CD4-positive, CD25-positive, alpha-beta regulatory T cell (primary cell): ENCODE data around the gene SENP7. TPM values are rescaled to one million over a fixed set of nuclear protein-coding genes. Genes with fewer than 3 reads are reported as not detected.

Experiments
- ATAC-seq, 2 donors: fragments of 150-1000 bp; cut with Tn5 transposase; one replicate each; pipeline ENCODE4 v1.10.0; 2021; ENCODE audit warnings: low read depth in 2 of 2, moderate number of reproducible peaks in 2 of 2, moderate library complexity in 1 of 2
- DNase-seq, 3 donors: peaks; one replicate each; pipeline versions ENCODE4 v3.0.0 to v3.0.0-alpha.2; 2012 to 2022; ENCODE audit warnings: mixed read lengths in 1 of 3
- H3K27ac ChIP-seq: one replicate; pipeline ENCODE4 v1.7.0; 2013; ENCODE audit warnings: mild to moderate bottlenecking, low read length; ENCODE audit not compliant: insufficient read depth, poor library complexity, severe bottlenecking
- H3K27me3 ChIP-seq: one replicate; pipeline ENCODE4 v1.7.0; 2013; ENCODE audit warnings: low read length; ENCODE audit not compliant: control insufficient read depth, insufficient read depth
- H3K36me3 ChIP-seq: one replicate; pipeline ENCODE4 v1.7.0; 2013; ENCODE audit warnings: mild to moderate bottlenecking, low read length, moderate library complexity; ENCODE audit not compliant: control insufficient read depth, insufficient read depth
- H3K4me1 ChIP-seq: 2 replicates; pipeline ENCODE4 v1.7.0; 2013; ENCODE audit warnings: mild to moderate bottlenecking, low read length; ENCODE audit not compliant: insufficient read depth, control insufficient read depth, poor library complexity, severe bottlenecking
- H3K4me3 ChIP-seq: one replicate; pipeline ENCODE4 v1.7.0; 2013; ENCODE audit warnings: low read depth, mild to moderate bottlenecking, low read length, moderate library complexity
- H3K9me3 ChIP-seq, 2 experiments: 1 replicate in 1 of 2; 2 replicates in 1 of 2; pipeline ENCODE4 v1.7.0; 2013; ENCODE audit warnings: low read length in 2 of 2, mild to moderate bottlenecking in 1 of 2, moderate library complexity in 1 of 2; ENCODE audit not compliant: control insufficient read depth in 2 of 2
- H3K27ac Mint-ChIP-seq, 3 donors: one replicate each; pipeline ENCODE4 v1.8.0; 2020 to 2022; ENCODE audit warnings: mild to moderate bottlenecking in 3 of 3, mixed read lengths in 3 of 3, moderate library complexity in 2 of 3
- H3K27me3 Mint-ChIP-seq: one replicate; pipeline ENCODE4 v1.8.0; 2022; ENCODE audit warnings: mild to moderate bottlenecking, mixed read lengths
- H3K36me3 Mint-ChIP-seq: one replicate; pipeline ENCODE4 v1.8.0; 2020; ENCODE audit warnings: mixed read lengths
- H3K4me1 Mint-ChIP-seq, 4 donors: one replicate each; pipeline ENCODE4 v1.8.0; 2020 to 2022; ENCODE audit warnings: mixed read lengths in 4 of 4, mild to moderate bottlenecking in 1 of 4
- H3K4me3 Mint-ChIP-seq, 4 donors: one replicate each; pipeline ENCODE4 v1.8.0; 2020 to 2022; ENCODE audit warnings: mild to moderate bottlenecking in 4 of 4, mixed read lengths in 4 of 4, moderate library complexity in 3 of 4
- H3K9me3 Mint-ChIP-seq, 7 donors: one replicate each; pipeline ENCODE4 v1.8.0; 2020 to 2022; ENCODE audit warnings: mixed read lengths in 7 of 7, mild to moderate bottlenecking in 3 of 7, moderate library complexity in 2 of 7
- polyA plus RNA-seq, 4 donors: library from polyadenylated mRNA; unstranded; fragments of 300-500 nt; fragmentation: Illumina TruSeq; gene quantifications; one replicate each; pipeline ENCODE4 v1.2.3, GENCODE V29; 2021
- total RNA-seq: library from RNA; stranded (reverse); gene quantifications from one replicate; pipeline ENCODE4 v1.2.3, GENCODE V29; 2022

Gene SENP7
- total and polyA plus RNA-seq, 5 donors from 2014 or later = 7.8 to 49.9 (median 9.8) TPM

- H3K4me1 Mint-ChIP-seq = peaks cover 32 to 52% (median 38%) of the 10 kb centered on the region in 4 donors
- H3K9me3 ChIP-seq = no peaks in the 10 kb centered on the region
- no peak overlapping the region for H3K4me3 ChIP-seq
- DNase-seq (no peak), ATAC-seq (no peak)
- peaks cover 10% of the 10 kb centered on the region for H3K4me1 ChIP-seq
- no peaks in the 10 kb centered on the region for H3K27me3 ChIP-seq
- H3K36me3 Mint-ChIP-seq = peaks cover 15% of the 10 kb centered on the region
- H3K27ac ChIP-seq = no peak overlapping the region
- no peak overlapping the region for H3K4me3 Mint-ChIP-seq
- H3K27me3 Mint-ChIP-seq = no peaks in the 10 kb centered on the region
- peak overlapping the region in 1 of 3 donors; percentile 45 for H3K27ac Mint-ChIP-seq
- H3K36me3 ChIP-seq = peaks cover 11% of the 10 kb centered on the region
- H3K9me3 Mint-ChIP-seq = peaks cover 0 to 1% (median 0%) of the 10 kb centered on the region in 7 donors
Measured at GRCh38 chr3:101375586-101375985, 137.4 kb downstream of the SENP7 start.

GRCh38 chr3:101362406-101362805, 150.6 kb downstream of the SENP7 start:
- no peaks in the 10 kb centered on the region for H3K27me3 Mint-ChIP-seq
- Histone ChIP-seq H3K4me3 (no peak overlapping the region), H3K4me1 (no peaks in the 10 kb centered on the region), H3K27ac (no peak overlapping the region), H3K9me3 (no peaks in the 10 kb centered on the region), H3K36me3 (peaks cover 77% of the 10 kb centered on the region), H3K27me3 (no peaks in the 10 kb centered on the region)
- peaks cover 0 to 4% (median 0%) of the 10 kb centered on the region in 7 donors for H3K9me3 Mint-ChIP-seq
- peaks cover 0 to 4% (median 0%) of the 10 kb centered on the region in 4 donors for H3K4me1 Mint-ChIP-seq
- H3K27ac Mint-ChIP-seq = no peak overlapping the region
- no peak for DNase-seq
- no peak overlapping the region for H3K4me3 Mint-ChIP-seq
- peaks cover 59% of the 10 kb centered on the region for H3K36me3 Mint-ChIP-seq
- ATAC-seq = no peak

- H3K36me3 ChIP-seq = peaks cover 15% of the 10 kb centered on the region
- no peak overlapping the region for H3K4me3 ChIP-seq
- no peaks in the 10 kb centered on the region for H3K9me3 ChIP-seq
- H3K4me3 Mint-ChIP-seq = no peak overlapping the region
- ATAC-seq (no peak), DNase-seq (no peak)
- H3K4me1 Mint-ChIP-seq = peaks cover 0 to 21% (median under 1%) of the 10 kb centered on the region in 4 donors
- no peak overlapping the region for H3K27ac ChIP-seq
- H3K9me3 Mint-ChIP-seq = no peaks in the 10 kb centered on the region
- H3K27me3 Mint-ChIP-seq = no peaks in the 10 kb centered on the region
- peaks cover 35% of the 10 kb centered on the region for H3K36me3 Mint-ChIP-seq
- no peaks in the 10 kb centered on the region for H3K4me1 ChIP-seq
- H3K27me3 ChIP-seq = no peaks in the 10 kb centered on the region
- no peak overlapping the region for H3K27ac Mint-ChIP-seq
Measured at GRCh38 chr3:101351829-101352228, 161.2 kb downstream of the SENP7 start.

GRCh38 chr3:101340591-101340990, 172.4 kb downstream of the SENP7 start:
- H3K36me3 ChIP-seq = peaks cover 54% of the 10 kb centered on the region
- DNase-seq = no peak
- H3K4me1 Mint-ChIP-seq = peaks cover 0 to 9% (median 5%) of the 10 kb centered on the region in 4 donors
- H3K4me1 ChIP-seq = no peaks in the 10 kb centered on the region
- H3K4me3 ChIP-seq = no peak overlapping the region
- H3K9me3 ChIP-seq = no peaks in the 10 kb centered on the region
- no peaks in the 10 kb centered on the region for H3K9me3 Mint-ChIP-seq
- H3K27me3 ChIP-seq = no peaks in the 10 kb centered on the region
- ATAC-seq = no peak
- no peak overlapping the region for H3K4me3 Mint-ChIP-seq
- H3K27ac Mint-ChIP-seq = peak overlapping the region in 1 of 3 donors; percentile 38
- H3K36me3 Mint-ChIP-seq = peaks cover 52% of the 10 kb centered on the region
- no peaks in the 10 kb centered on the region for H3K27me3 Mint-ChIP-seq
- H3K27ac ChIP-seq = no peak overlapping the region

GRCh38 chr3:101333883-101334282, 179.1 kb downstream of the SENP7 start:
- Histone ChIP-seq H3K4me3 (no peak overlapping the region), H3K36me3 (peaks cover 63% of the 10 kb centered on the region), H3K27me3 (no peaks in the 10 kb centered on the region), H3K9me3 (no peaks in the 10 kb centered on the region), H3K4me1 (no peaks in the 10 kb centered on the region), H3K27ac (no peak overlapping the region)
- peaks cover 33% of the 10 kb centered on the region for H3K36me3 Mint-ChIP-seq
- peaks cover 0 to 2% (median 0%) of the 10 kb centered on the region in 4 donors for H3K4me1 Mint-ChIP-seq
- ATAC-seq = no peak
- H3K27ac Mint-ChIP-seq = no peak overlapping the region
- DNase-seq = no peak
- H3K4me3 Mint-ChIP-seq = no peak overlapping the region
- no peaks in the 10 kb centered on the region for H3K27me3 Mint-ChIP-seq
- no peaks in the 10 kb centered on the region for H3K9me3 Mint-ChIP-seq

GRCh38 chr3:101329016-101329673, 183.9 kb downstream of the SENP7 start:
- Histone ChIP-seq H3K9me3 (no peaks in the 10 kb centered on the region), H3K4me3 (no peak overlapping the region), H3K27ac (no peak overlapping the region), H3K4me1 (no peaks in the 10 kb centered on the region), H3K27me3 (no peaks in the 10 kb centered on the region), H3K36me3 (peaks cover 78% of the 10 kb centered on the region)
- no peak for DNase-seq
- H3K4me3 Mint-ChIP-seq = no peak overlapping the region
- peak overlapping the region in 1 of 3 donors; percentile 32 for H3K27ac Mint-ChIP-seq
- H3K36me3 Mint-ChIP-seq = peaks cover 29% of the 10 kb centered on the region
- H3K27me3 Mint-ChIP-seq = no peaks in the 10 kb centered on the region
- no peak for ATAC-seq
- no peaks in the 10 kb centered on the region for H3K9me3 Mint-ChIP-seq
- H3K4me1 Mint-ChIP-seq = peaks cover 0 to 2% (median 0%) of the 10 kb centered on the region in 4 donors

- Histone ChIP-seq H3K36me3 (peaks cover 55% of the 10 kb centered on the region), H3K4me1 (no peaks in the 10 kb centered on the region), H3K27me3 (no peaks in the 10 kb centered on the region), H3K9me3 (no peaks in the 10 kb centered on the region), H3K27ac (no peak overlapping the region), H3K4me3 (no peak overlapping the region)
- ATAC-seq (no peak), DNase-seq (no peak)
- Mint-ChIP-seq H3K27ac (no peak overlapping the region), H3K4me1 (no peaks in the 10 kb centered on the region), H3K27me3 (no peaks in the 10 kb centered on the region), H3K4me3 (no peak overlapping the region), H3K9me3 (no peaks in the 10 kb centered on the region), H3K36me3 (peaks cover 29% of the 10 kb centered on the region)
Measured at GRCh38 chr3:101325393-101326134, 187.4 kb downstream of the SENP7 start.
